ENCODE measurements around the gene RAI1.

- TF ChIP-seq CTCF (IDR thresholded peaks at IDR 0.05; ENCODE audit: insufficient read depth, low read depth, low read length) (no peak), EZH2 (IDR thresholded peaks at IDR 0.05; ENCODE audit: insufficient read depth, low read length) (no peak)
These were observed 175.1 kb downstream of the RAI1 start for GRCh38 chr17:17856386-17856785.
